Activated naive CD4-positive, alpha-beta T cell treated with anti-CD3 and anti-CD28 coated beads, Interleukin-2, amount 50 U/mL, for 24 hours (primary cell): ENCODE measurements around the gene ZNF519.
A peak's percentile ranks its signal among the peaks of the same experiment; 100 is the strongest.
"Not testable (repeated sequence)": the region's sequence is repeated elsewhere in the genome, so short reads cannot be mapped to it uniquely, and the experiment has no call there.

ENCODE experiments used
- H3K27ac Mint-ChIP-seq: one replicate; pipeline ENCODE4 v1.8.0; 2021; ENCODE audit warnings: mild to moderate bottlenecking, mixed read lengths
- H3K27me3 Mint-ChIP-seq: one replicate; pipeline ENCODE4 v1.8.0; 2021; ENCODE audit warnings: mixed read lengths
- H3K36me3 Mint-ChIP-seq: one replicate; pipeline ENCODE4 v1.8.0; 2021; ENCODE audit warnings: mixed read lengths
- H3K4me1 Mint-ChIP-seq: one replicate; pipeline ENCODE4 v1.8.0; 2021; ENCODE audit warnings: mixed read lengths
- H3K4me3 Mint-ChIP-seq: one replicate; pipeline ENCODE4 v1.8.0; 2021; ENCODE audit warnings: mild to moderate bottlenecking, mixed read lengths
- H3K9me3 Mint-ChIP-seq: one replicate; pipeline ENCODE4 v1.8.0; 2021; ENCODE audit warnings: mixed read lengths

The ZNF519 gene

DNA sequence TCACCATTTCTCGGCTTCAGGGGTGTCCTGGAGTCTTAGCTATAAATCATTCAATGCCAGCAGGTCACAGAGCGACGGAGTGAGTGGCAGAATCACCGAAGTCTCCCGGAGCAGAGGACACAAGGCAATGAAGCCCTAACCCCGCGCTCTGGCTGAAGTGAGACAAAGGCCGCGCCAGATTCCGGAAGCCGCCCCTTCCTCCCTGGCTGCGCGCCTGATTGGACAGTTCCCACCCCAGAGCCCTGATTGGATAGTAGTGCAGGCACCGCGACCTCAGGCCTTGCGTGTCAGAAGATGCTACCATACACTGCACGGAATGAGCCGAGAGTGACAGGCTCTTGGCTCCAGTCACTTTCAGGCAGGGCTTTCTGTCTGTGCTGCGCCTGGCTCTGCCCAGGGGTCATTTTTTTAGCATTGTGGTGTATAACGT is at the start of gene ZNF519:
Gene ZNF519 (minus strand): TSS at position 165 of the 430 bp plus-strand sequence. CDS start 158 bp downstream, at position 7.
- not testable (repeated sequence) for H3K27me3 Mint-ChIP-seq, H3K36me3 Mint-ChIP-seq, H3K9me3 Mint-ChIP-seq
- Mint-ChIP-seq H3K4me3 (peak within 1 kb of the TSS; percentile 93), H3K27ac (peak within 1 kb of the TSS; percentile 79), H3K4me1 (peaks cover 29% of the 10 kb centered on the region)

- Mint-ChIP-seq H3K4me1 (peaks cover 11% of the 10 kb centered on the region), H3K27ac (no peak overlapping the region), H3K9me3 (no peaks in the 10 kb centered on the region), H3K36me3 (no peaks in the 10 kb centered on the region), H3K4me3 (peak overlapping the region; percentile 88), H3K27me3 (no peaks in the 10 kb centered on the region)
Measured at GRCh38 chr18:14179306-14179705, 47.1 kb upstream of the ZNF519 start.

DNA sequence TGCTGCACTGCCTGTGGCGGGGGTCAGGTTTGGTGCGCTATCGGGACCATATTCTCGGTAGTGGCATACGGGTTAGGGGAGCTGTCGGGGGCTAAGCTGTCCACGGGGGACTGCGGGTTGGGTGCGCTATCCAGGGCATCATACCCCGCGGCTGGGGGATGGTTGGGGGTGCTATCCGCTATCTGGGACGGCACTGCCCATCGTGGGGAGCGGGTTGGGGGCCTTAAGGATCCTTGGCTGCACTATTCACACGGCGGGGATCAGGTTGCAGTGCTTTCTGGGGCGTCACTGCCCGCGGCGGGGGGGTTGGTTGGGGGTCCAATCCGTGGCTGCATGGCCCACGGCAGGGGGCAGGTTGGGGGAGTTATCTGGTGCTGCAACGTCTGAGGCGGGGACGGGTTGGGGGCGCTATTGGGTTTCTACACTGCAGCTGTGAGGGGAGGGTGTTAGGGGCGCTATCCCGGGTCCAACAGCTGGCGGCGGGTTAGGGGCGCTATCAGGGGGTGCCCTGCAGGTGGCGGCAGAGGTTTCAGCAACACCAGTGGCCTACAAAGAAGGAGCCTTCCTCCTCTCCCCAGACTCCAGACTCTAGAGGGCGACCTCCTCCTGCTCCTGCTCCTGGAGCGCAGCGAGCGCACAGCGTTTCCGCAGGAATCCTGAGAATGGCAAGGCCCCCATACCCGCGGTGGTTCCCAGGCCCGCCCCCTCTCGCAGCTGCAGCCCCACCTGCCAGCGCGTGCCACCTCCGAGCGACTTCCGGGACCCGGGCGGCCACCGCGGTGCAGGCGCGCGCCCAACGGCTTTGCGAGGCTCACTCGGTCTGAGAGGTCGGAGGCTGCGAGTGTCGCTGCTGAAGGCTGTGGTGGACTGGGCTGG is 46.3 kb upstream of the ZNF519 start:
- not testable (repeated sequence) for H3K36me3 Mint-ChIP-seq, H3K27me3 Mint-ChIP-seq, H3K9me3 Mint-ChIP-seq
- peaks cover 11% of the 10 kb centered on the region for H3K4me1 Mint-ChIP-seq
- peak overlapping the region; percentile 88 for H3K4me3 Mint-ChIP-seq
- peak overlapping the region; percentile 60 for H3K27ac Mint-ChIP-seq

- Mint-ChIP-seq H3K4me1 (peaks cover 11% of the 10 kb centered on the region), H3K4me3 (peak overlapping the region; percentile 11)
- not testable (repeated sequence) for H3K9me3 Mint-ChIP-seq, H3K27ac Mint-ChIP-seq, H3K27me3 Mint-ChIP-seq, H3K36me3 Mint-ChIP-seq
Measured at GRCh38 chr18:14177540-14178320, 45.5 kb upstream of the ZNF519 start.

- H3K36me3 Mint-ChIP-seq, H3K4me1 Mint-ChIP-seq, H3K27me3 Mint-ChIP-seq, H3K9me3 Mint-ChIP-seq, H3K27ac Mint-ChIP-seq, H3K4me3 Mint-ChIP-seq: not testable (repeated sequence)
Measured at GRCh38 chr18:14175404-14175803, 43.2 kb upstream of the ZNF519 start.

- peaks cover 1% of the 10 kb centered on the region for H3K4me1 Mint-ChIP-seq
- no peaks in the 10 kb centered on the region for H3K9me3 Mint-ChIP-seq
- H3K27me3 Mint-ChIP-seq = no peaks in the 10 kb centered on the region
- no peaks in the 10 kb centered on the region for H3K36me3 Mint-ChIP-seq
- H3K27ac Mint-ChIP-seq = no peak overlapping the region
- H3K4me3 Mint-ChIP-seq = no peak overlapping the region
Measured at GRCh38 chr18:14174706-14175085, 42.5 kb upstream of the ZNF519 start.

DNA sequence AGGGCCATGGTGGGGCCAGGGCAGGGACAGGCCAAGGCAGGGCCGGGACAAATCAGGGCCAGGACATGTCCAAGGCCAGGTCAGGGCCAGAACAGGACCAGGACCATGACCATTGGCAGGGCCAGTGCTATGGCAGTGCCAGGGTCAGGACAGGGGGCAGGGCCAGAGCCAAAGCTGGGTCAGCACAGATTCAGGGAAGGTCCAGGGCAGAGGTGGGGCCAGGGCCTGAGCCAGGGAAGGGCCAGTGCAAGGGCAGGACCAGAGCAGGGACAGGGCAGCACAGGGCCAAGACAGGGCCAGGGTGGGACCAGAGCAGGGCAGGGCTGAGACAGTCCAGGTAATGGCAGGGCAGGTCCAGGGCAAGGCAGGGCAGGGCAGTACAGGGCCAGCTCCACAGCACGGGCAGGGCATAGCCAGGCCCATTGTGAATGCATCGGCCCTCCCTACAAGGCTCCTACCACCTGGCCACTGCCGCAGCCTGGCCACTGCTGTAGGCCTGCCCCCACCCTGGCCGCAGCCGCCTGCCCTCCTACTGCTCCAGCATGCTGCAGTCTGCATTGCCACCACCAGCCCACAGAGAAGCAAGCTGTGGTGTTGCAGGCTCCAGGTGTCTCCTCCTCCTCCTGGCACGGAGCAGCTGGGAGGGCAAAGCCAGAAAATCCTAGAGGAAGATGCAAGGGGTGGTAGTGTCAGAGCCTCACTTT is 41.9 kb upstream of the ZNF519 start:
- H3K27me3 Mint-ChIP-seq, H3K4me3 Mint-ChIP-seq, H3K4me1 Mint-ChIP-seq, H3K36me3 Mint-ChIP-seq, H3K27ac Mint-ChIP-seq, H3K9me3 Mint-ChIP-seq: not testable (repeated sequence)

DNA sequence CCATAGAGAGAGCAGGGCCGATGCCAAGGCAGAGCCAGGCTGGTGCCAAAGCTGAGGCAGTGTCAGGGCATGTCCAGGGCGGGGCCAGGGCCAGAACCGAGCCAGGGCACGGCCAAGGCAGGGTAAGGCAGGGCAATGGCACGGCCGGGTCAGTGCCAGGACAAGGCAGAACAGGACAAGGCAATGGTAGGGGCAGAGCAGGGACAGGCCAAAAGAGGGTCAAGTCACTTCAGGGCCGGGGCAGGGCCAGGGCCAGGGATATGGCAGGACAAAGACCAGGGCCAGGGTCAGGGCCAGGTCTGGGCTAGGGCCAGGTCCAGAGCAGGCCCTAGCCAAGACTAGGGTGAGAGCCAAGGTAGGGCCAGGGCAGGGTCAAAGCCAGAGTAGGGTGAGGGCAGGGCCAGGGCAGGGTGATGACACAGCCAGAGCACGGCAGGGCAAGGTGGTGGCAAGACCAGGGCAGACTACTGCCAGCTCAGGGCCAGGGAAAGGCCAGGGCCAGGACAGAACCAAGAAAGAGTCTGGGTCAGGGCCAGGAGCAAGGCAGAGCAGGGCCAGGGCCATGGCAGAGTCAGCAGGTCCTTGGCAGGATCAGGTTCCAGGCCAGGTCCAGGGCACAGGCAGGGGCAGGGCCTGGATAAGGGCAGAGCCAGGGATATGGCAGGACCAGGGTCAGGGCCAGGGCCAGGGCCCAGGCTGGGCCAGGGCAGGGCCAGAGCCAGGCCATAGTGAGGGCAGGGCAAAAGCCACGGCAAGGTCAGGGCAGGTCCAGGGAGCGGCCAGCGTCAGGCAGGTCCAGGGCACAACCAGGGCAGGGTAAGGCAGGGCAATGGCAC is 41.1 kb upstream of the ZNF519 start:
- H3K36me3 Mint-ChIP-seq, H3K27me3 Mint-ChIP-seq, H3K4me3 Mint-ChIP-seq, H3K9me3 Mint-ChIP-seq, H3K4me1 Mint-ChIP-seq, H3K27ac Mint-ChIP-seq: not testable (repeated sequence)

GRCh38 chr18:14172142-14173115 is 40.2 kb upstream of the ZNF519 start:
- not testable (repeated sequence) for H3K27me3 Mint-ChIP-seq, H3K36me3 Mint-ChIP-seq, H3K4me1 Mint-ChIP-seq, H3K27ac Mint-ChIP-seq, H3K4me3 Mint-ChIP-seq, H3K9me3 Mint-ChIP-seq

DNA sequence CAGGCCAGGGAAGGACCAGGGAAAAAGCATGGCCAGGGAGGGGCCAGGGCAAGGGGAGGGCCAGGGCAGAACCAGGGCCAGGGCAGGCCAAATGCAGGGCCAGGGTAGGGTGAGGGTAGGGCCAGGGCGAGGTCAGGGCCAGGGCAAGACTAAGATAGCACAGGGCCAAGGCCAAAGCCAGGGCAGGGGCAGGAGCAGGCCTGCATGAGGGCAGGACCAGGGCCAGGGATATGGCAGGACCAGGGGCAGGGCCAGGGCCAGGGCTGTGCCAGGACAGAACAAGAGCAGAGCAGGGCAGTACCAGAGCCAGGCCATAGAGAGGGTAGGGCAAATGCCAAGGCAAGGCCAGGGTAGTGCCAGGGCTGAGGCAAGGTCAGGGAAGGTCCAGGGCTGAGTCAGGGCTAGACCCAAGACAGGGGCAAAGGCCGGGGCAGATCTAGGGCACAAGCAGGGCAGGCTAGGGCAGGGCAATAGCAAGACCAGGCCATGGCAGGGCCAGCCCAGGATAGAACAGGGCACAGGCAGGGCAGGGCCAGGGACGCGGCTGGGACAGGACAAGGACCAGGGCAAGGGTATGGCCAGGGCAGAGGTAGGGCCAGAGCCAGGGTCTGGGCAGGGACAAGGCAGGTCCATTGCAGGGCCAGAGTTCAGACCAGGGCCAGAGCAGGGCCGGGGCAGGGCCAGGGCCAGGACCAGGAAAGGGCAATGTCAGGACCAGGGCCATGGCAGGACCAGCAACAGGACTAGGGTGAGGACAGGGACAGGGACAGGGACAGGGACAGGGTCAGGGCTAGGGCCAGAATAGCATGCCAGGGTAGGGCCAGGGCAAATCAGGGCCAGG is 39.3 kb upstream of the ZNF519 start:
- not testable (repeated sequence) for H3K9me3 Mint-ChIP-seq, H3K36me3 Mint-ChIP-seq, H3K27me3 Mint-ChIP-seq, H3K27ac Mint-ChIP-seq, H3K4me1 Mint-ChIP-seq, H3K4me3 Mint-ChIP-seq

DNA sequence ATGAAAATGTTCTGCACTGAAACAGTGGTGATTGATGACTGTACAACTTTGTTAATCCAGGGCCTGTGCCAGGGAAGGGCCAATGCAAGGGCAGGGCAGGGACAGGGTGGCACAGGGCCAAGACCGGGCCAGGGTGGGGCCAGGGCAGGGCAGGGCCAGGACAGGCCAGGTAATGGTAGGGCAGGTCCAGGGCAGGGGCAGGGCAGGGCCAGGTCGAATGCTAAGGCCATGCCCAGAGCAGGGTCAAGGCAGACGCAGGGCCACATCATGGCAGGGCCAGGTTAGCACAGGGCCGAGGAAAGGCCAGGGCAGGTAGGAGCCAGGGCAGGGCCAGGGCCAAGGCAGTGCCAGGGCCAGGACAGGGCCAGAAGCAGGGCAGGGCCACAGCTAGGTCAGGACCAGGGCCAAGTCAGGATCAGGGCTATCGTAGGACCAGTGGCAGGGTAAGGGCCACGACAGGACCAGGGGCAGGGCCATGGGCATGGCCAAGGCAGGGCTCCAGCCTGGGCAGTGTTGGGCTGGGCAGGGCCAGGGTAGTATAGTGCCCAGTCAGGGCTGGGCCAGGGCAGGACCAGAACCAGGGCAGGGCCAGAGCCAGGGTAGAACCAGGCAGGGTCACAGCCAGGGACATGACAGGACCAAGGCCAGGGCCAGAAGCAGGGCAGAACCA is 38.3 kb upstream of the ZNF519 start:
- H3K27me3 Mint-ChIP-seq, H3K9me3 Mint-ChIP-seq, H3K27ac Mint-ChIP-seq, H3K4me1 Mint-ChIP-seq, H3K36me3 Mint-ChIP-seq, H3K4me3 Mint-ChIP-seq: not testable (repeated sequence)

DNA sequence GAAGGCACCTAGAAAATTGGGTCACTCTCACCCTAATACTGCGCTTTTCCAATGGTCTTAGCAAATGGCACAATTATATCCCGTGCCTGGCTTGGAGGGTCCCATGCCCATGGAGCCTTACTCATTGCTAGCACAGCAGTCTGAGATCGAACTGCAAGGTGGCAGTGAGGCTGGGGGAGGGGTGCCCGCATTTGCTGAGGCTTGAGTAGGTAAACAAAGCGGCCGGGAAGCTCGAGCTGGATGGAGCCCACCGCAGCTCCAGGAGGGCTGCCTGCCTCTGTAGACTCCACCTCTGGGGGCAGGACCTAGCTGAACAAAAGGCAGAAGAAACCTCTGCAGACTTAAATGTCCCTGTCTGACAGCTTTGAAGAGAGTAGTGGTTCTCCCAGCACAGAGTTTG is 30.7 kb upstream of the ZNF519 start:
- H3K27me3 Mint-ChIP-seq = peaks cover 13% of the 10 kb centered on the region
- H3K4me1 Mint-ChIP-seq, H3K27ac Mint-ChIP-seq, H3K36me3 Mint-ChIP-seq, H3K9me3 Mint-ChIP-seq, H3K4me3 Mint-ChIP-seq: not testable (repeated sequence)

DNA sequence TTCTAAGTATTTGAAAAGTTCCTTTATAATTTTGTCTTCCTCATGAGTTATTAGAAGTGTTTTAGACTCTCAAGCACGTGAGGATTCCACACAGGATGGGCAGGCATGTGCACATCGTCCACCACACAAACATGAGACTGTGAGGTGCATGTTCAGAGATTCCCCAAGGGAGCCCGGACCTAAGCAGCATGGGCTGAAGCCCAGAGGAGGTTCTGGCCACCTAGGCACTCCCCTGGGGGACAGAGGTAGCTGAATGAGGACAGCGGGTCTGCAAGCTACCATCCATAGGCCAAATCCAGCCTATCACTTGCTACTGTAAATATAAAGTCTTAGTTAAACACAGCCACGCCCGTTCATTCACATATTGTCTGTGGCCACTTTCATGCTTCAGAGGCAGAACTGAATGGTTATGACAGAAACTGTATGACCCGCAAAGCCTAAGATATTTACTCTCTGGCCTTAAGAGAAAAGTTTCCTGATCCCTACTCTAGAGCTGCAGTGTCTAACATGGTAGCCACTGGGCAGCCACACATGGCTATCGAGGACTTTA is 19.4 kb upstream of the ZNF519 start:
- H3K9me3 Mint-ChIP-seq, H3K4me3 Mint-ChIP-seq, H3K4me1 Mint-ChIP-seq, H3K27me3 Mint-ChIP-seq, H3K27ac Mint-ChIP-seq, H3K36me3 Mint-ChIP-seq: not testable (repeated sequence)
